Cardiac muscle cell (in vitro differentiated cells and primary cell): ENCODE measurements around the gene NXN. TPM values are rescaled to one million over a fixed set of nuclear protein-coding genes. Genes with fewer than 3 reads are reported as not detected.
A peak's percentile ranks its signal among the peaks of the same experiment; 100 is the strongest.

ENCODE experiments used
- DNase-seq, 2 donors: peaks; one replicate each; pipeline versions ENCODE4 v3.0.0 to v3.0.0-alpha.2; 2010 to 2017; ENCODE audit warnings: low read depth in 1 of 2, low spot score in 1 of 2
- H3K27ac ChIP-seq: fragments of 200-600 bp; sonication (generic); 2 replicates; pipeline ENCODE4 v1.5.1; 2016
- H3K27me3 ChIP-seq: fragments of 200-600 bp; sonication (generic); 2 replicates; pipeline ENCODE4 v1.6.0; 2016; ENCODE audit warnings: control low read depth
- H3K36me3 ChIP-seq: fragments of 200-600 bp; sonication (generic); 2 replicates; pipeline ENCODE4 v1.5.1; 2016; ENCODE audit warnings: control low read depth
- H3K4me1 ChIP-seq: fragments of 200-600 bp; sonication (generic); 2 replicates; pipeline ENCODE4 v1.8.1; 2017; ENCODE audit warnings: low read depth, mild to moderate bottlenecking, mixed run types
- H3K4me3 ChIP-seq: fragments of 200-600 bp; sonication (generic); 2 replicates; pipeline ENCODE4 v1.5.1; 2016; ENCODE audit warnings: mild to moderate bottlenecking
- H3K9me3 ChIP-seq: fragments of 200-600 bp; sonication (generic); 2 replicates; pipeline ENCODE4 v1.5.1; 2017; ENCODE audit warnings: low read depth, mild to moderate bottlenecking, control low read depth
- polyA plus RNA-seq: library from polyadenylated mRNA; unstranded; fragments of >200 nt; fragmentation: Nextera tagmentation; extraction: Ambion mirVana; gene quantifications from 2 replicates; pipeline ENCODE4 v1.2.1, GENCODE V29; 2016
- total RNA-seq: library from RNA; depleted of rRNA; stranded (reverse); fragments of >200 nt; gene quantifications from 2 replicates; pipeline ENCODE4 v1.2.3, GENCODE V29; 2016
- TF ChIP-seq, protein P1 (sequence below): IDR thresholded peaks from 2 replicates; pipeline ENCODE4 v1.5.1; 2012; ENCODE audit warnings: low read depth, mild to moderate bottlenecking, low read length

The NXN gene
- total and polyA plus RNA-seq, 2 experiments from 2014 or later = 120 to 122 TPM

DNA sequence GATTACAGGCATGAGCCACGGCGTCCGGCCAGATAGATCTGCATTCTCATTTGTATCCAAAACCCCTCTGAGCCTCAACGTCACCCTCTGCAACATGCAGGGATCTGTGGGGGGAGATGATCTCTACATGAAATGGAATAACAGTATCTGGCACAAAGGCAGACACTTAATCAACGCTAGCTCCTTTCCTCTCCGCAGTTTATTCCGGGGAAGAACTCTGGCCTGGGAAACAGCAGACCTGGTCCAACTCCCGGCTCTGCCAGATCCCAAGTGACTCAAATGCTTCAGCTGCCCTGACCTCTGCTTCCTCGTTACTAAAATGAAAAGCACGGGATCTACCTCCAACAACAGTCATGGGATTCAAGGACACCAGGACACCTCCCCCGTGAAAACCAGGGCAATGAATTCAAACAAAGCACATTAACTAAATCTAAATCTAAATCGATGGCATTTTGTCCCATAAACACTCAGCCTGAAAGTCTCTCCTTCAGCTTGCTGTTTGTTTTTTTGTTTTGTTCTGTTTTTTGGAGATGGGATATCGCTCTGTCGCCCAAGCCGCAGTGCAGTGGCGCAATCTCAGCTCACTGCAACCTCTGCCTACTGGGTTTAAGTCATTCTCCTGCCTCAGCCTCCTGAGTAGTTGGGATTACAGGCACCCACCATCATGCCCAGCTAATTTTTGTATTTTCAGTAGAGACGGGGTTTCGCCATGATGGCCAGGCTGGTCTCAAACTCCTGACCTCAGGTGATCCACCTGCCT is 78.2 kb downstream of the NXN start:
- TF ChIP-seq, protein P1, sequence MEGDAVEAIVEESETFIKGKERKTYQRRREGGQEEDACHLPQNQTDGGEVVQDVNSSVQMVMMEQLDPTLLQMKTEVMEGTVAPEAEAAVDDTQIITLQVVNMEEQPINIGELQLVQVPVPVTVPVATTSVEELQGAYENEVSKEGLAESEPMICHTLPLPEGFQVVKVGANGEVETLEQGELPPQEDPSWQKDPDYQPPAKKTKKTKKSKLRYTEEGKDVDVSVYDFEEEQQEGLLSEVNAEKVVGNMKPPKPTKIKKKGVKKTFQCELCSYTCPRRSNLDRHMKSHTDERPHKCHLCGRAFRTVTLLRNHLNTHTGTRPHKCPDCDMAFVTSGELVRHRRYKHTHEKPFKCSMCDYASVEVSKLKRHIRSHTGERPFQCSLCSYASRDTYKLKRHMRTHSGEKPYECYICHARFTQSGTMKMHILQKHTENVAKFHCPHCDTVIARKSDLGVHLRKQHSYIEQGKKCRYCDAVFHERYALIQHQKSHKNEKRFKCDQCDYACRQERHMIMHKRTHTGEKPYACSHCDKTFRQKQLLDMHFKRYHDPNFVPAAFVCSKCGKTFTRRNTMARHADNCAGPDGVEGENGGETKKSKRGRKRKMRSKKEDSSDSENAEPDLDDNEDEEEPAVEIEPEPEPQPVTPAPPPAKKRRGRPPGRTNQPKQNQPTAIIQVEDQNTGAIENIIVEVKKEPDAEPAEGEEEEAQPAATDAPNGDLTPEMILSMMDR = no peak
- H3K27ac ChIP-seq = peak overlapping the region; percentile 57
- H3K4me1 ChIP-seq = peaks cover 8% of the 10 kb centered on the region
- peak in 1 of 2 donors; percentile 58 for DNase-seq
- H3K27me3 ChIP-seq = no peaks in the 10 kb centered on the region
- H3K9me3 ChIP-seq = no peaks in the 10 kb centered on the region
- H3K36me3 ChIP-seq = no peaks in the 10 kb centered on the region
- no peak overlapping the region for H3K4me3 ChIP-seq

DNA sequence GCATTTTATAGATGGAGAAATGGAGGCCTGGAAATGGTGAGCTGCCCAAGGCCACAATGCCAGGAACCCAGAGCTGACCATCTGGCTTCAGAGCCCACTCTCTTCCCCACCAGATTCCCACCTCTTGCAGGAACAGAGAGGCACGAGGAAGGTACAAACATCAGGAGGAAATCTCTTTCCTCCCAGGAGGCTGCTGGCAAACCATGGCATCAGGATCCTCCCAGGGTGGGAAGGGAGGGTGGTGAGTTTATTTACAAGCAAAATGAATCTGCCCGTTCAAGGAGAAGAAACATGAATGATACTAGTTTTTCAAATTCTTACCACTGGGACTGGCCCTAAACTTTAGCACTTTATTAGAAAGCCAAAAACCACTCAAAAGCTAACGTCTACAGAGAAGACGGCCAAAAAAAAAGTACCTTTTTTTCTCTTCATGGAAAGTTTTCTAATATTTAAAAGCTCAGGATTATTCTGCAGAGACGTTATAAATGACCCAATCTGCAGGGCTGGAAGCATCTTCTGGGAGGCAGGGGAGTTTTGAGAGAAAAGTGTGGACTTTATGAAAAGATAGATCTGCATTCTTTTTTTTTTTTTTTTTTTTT is 79.1 kb downstream of the NXN start:
- H3K27ac ChIP-seq = no peak overlapping the region
- TF ChIP-seq, protein P1 = no peak
- H3K9me3 ChIP-seq = no peaks in the 10 kb centered on the region
- peaks cover 7% of the 10 kb centered on the region for H3K4me1 ChIP-seq
- H3K36me3 ChIP-seq = no peaks in the 10 kb centered on the region
- H3K4me3 ChIP-seq = no peak overlapping the region
- no peak for DNase-seq
- H3K27me3 ChIP-seq = no peaks in the 10 kb centered on the region

DNA sequence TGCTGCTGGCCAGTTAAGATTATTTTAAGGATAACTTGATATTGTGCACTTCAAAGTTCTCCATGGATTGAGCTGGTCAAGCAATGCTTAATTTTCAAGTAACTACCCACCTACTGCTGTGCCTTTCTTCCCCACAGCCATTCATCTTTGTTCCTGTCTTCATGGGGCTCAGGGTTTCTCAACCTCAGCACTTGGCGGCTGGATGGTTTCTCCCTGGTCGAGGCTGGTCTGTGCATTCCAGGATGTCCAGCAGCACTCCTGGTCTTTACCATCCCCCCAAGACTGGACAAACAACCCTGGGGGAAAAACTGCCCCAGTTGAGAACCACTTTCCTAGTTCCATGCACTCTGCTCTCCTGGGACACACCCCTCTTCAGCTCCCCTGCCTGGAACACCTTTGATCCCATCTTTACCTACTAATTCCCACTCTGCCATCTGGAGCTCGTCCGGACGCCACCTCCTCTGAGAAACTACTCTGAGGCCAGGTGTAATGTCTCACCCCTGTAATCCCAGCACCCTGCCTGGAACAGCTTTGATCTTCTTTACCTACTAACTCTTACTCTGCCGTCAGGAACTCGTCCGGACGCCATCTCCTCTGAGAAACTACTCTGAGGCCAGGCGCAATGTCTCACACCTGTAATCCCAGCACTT is 81.5 kb downstream of the NXN start:
- no peak for DNase-seq
- H3K9me3 ChIP-seq = no peaks in the 10 kb centered on the region
- H3K36me3 ChIP-seq = no peaks in the 10 kb centered on the region
- no peaks in the 10 kb centered on the region for H3K4me1 ChIP-seq
- no peak overlapping the region for H3K27ac ChIP-seq
- no peak overlapping the region for H3K4me3 ChIP-seq
- no peaks in the 10 kb centered on the region for H3K27me3 ChIP-seq
- TF ChIP-seq, protein P1 = no peak

DNA sequence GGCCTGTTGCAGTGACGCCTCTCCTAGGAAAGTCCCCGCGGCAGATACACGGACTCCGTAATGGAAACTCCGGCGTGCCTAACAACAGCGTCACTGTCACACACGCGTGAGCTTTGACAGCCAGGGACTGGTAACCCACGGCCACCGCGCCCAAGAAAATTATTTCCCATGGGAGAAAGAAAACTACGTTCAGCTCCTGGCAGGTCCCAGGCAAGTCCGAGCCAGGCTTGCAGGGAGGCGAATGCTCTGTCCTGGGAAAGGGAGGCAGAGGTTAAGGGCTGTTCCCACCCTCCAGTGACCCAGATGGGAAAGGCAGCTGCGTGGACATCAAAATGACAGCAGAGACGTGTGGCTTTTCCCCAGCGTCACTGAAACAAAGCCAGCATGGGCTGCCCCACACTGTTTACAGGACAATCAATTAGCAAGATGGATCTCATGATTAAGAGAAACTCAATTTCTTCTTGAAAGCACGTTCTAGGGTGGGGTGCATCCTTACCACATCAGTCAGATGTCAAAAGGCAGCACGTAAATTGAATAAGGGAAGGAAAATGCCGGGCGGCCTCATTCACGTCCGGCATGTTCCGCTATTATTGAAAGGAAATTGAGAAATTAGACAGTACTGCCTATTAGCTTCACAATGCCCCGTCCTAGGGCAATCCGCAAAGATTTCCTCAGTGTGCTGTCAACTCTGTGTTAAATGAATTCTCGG is 82.5 kb downstream of the NXN start:
- H3K9me3 ChIP-seq = no peaks in the 10 kb centered on the region
- H3K4me1 ChIP-seq = no peaks in the 10 kb centered on the region
- DNase-seq = peak in 1 of 2 donors; percentile 15
- no peak overlapping the region for H3K4me3 ChIP-seq
- no peaks in the 10 kb centered on the region for H3K36me3 ChIP-seq
- TF ChIP-seq, protein P1 = no peak
- H3K27ac ChIP-seq = peak overlapping the region; percentile 58
- H3K27me3 ChIP-seq = no peaks in the 10 kb centered on the region

DNA sequence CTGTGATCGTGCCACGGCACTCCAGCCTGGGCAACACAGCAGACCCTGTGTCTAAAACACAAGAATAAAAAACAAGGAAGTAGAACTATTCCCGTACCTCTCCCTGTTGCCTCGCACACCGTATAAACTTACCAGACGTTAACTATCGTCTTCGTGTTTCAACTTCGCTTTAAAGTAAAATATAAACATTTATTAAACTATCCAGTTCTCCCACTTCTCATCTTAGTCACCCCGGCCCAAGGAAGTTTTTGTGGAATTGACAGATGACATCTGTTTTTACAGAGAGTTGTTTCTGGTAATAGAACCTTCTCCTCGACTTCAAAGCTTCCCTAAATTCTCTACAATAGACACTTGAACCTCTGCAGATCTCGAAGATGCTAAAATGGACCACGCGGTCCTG is 83.1 kb downstream of the NXN start:
- Histone ChIP-seq H3K27ac (peak overlapping the region; percentile 58), H3K36me3 (no peaks in the 10 kb centered on the region), H3K4me1 (no peaks in the 10 kb centered on the region), H3K27me3 (no peaks in the 10 kb centered on the region), H3K4me3 (no peak overlapping the region), H3K9me3 (no peaks in the 10 kb centered on the region)
- no peak for DNase-seq
- TF ChIP-seq, protein P1 = no peak
